ENCODE measurements around the gene LETM1. TPM values are rescaled to one million over a fixed set of nuclear protein-coding genes. Genes with fewer than 3 reads are reported as not detected.

LETM1 gene
- total RNA-seq, 1 experiment from 2014 or later = 67.3 TPM

- no peaks in the 10 kb centered on the region for H3K27me3 ChIP-seq (ENCODE audit: insufficient read depth, low read length)
- POLR2A ChIA-PET = no interaction called here
- CTCF ChIA-PET = no interaction called here
- H3K4me2 ChIP-seq (ENCODE audit: low read length) = no peak overlapping the region
- no peaks in the 10 kb centered on the region for H4K20me1 ChIP-seq (ENCODE audit: insufficient read depth)
- RAD21 ChIA-PET (ENCODE audit: low non-redundant PET in 1 of 2, low total read pairs in 2 of 2, uncharacterized antibody in 2 of 2, unreplicated experiment in 2 of 2) = no interaction called here
- intact Hi-C loops (cut with micrococcal nuclease) = no loop called here
- H3K4me3 ChIP-seq (replicated peaks in 1 of 2; ENCODE audit: low read depth in 1 of 2, low read length in 2 of 2) = no peak overlapping the region
- no peaks in the 10 kb centered on the region for H3K79me2 ChIP-seq (ENCODE audit: insufficient read depth, low read length)
- H3K9ac ChIP-seq (ENCODE audit: low read length) = no peak overlapping the region
- no peak overlapping the region; the same call in 1 of the 2 replicates for H3K27ac ChIP-seq (ENCODE audit: low read depth, low read length)
- no peaks in the 10 kb centered on the region for H3K36me3 ChIP-seq (ENCODE audit: control insufficient read depth in 1 of 2, insufficient read depth in 2 of 2, low read length in 2 of 2)
- no peak for TF ChIP-seq ZBTB33 (IDR thresholded peaks at IDR 0.05; ENCODE audit: extremely low read depth, insufficient replicate concordance, low read length)
- no peak for TF ChIP-seq RAD21 (IDR thresholded peaks at IDR 0.05; ENCODE audit: low read depth)
- no peak for TF ChIP-seq REST (IDR thresholded peaks at IDR 0.05; ENCODE audit: low read depth)
- TF ChIP-seq EZH2 (IDR thresholded peaks at IDR 0.05) = no peak
- TF ChIP-seq POLR2AphosphoS5 (IDR thresholded peaks at IDR 0.05; ENCODE audit: low read depth, low read length) = no peak
- TF ChIP-seq FOSL1 (IDR thresholded peaks at IDR 0.05; ENCODE audit: low read depth) = no peak
- no peak for TF ChIP-seq JUND (IDR thresholded peaks at IDR 0.05)
- TF ChIP-seq ZNF274 (IDR thresholded peaks at IDR 0.05; ENCODE audit: low read depth, low read length) = no peak
- TF ChIP-seq CBX3 (IDR thresholded peaks at IDR 0.05; ENCODE audit: low read depth) = no peak
- TF ChIP-seq EGR1 (IDR thresholded peaks at IDR 0.05; ENCODE audit: low read depth) = no peak
- no peak for TF ChIP-seq MAX (IDR thresholded peaks at IDR 0.05)
- no peak for TF ChIP-seq EZH2phosphoT487 (IDR thresholded peaks at IDR 0.05; ENCODE audit: borderline replicate concordance)
- TF ChIP-seq CEBPB (IDR thresholded peaks at IDR 0.05; ENCODE audit: low read depth) = no peak
- H3K9me2 ChIP-seq (ENCODE audit: insufficient read depth) = no peaks in the 10 kb centered on the region
- ATAC-seq (no peak), DNase-seq (ENCODE audit: low read depth, low spot score) (no peak)
- H3K9me3 ChIP-seq (ENCODE audit: control insufficient read depth in 1 of 2, insufficient read depth in 1 of 2, low read depth in 1 of 2, low read length in 2 of 2) = no peaks in the 10 kb centered on the region
- peaks cover 11 to 21% of the 10 kb centered on the region in 2 experiments; a peak in 3 of 4 replicates for H3K4me1 ChIP-seq (ENCODE audit: control insufficient read depth in 1 of 2, insufficient read depth in 2 of 2, low read length in 2 of 2)
- BruUV-seq (replicated peaks) = no TSS peak
- no peak overlapping the region for H2AFZ ChIP-seq (ENCODE audit: low read depth, low read length, poor library complexity, severe bottlenecking)
Measured at GRCh38 chr4:1779588-1780382, 76.2 kb downstream of the LETM1 start.
